ENCODE results near the gene CELSR1.

CELSR1 gene

GRCh38 chr22:46347646-46348045 lies 189.8 kb downstream of the CELSR1 start:
- no peaks in the 10 kb centered on the region for H3K9me2 ChIP-seq (replicated peaks; ENCODE audit: control insufficient read depth, low read length)
- H3K4me1 ChIP-seq (ENCODE audit: control insufficient read depth, low read length) = no peaks in the 10 kb centered on the region
- H3K79me2 ChIP-seq (ENCODE audit: control insufficient read depth, low read length) = 0 out of 2 replicates have a peak, but pooled peaks cover 3% of the 10 kb centered on the region
- no peaks in the 10 kb centered on the region for H3F3A ChIP-seq (ENCODE audit: control insufficient read depth, insufficient read depth)
- H3K36me3 ChIP-seq (ENCODE audit: control insufficient read depth, low read length) = peaks cover 95% of the 10 kb centered on the region
- no peak overlapping the region for H3K27ac ChIP-seq (ENCODE audit: low read depth, low read length)
- no peaks in the 10 kb centered on the region for H3K9me3 ChIP-seq (ENCODE audit: control insufficient read depth, insufficient read depth, low read length)
- H3K4me3 ChIP-seq (ENCODE audit: low read length) = no peak overlapping the region
- TF ChIP-seq CTCF (IDR thresholded peaks at IDR 0.05; ENCODE audit: low read depth, low read length, poor library complexity, severe bottlenecking) = no peak
- TF ChIP-seq EZH2phosphoT487 (IDR thresholded peaks at IDR 0.05; ENCODE audit: borderline replicate concordance, low read length) = no peak
- no peaks in the 10 kb centered on the region for H3K27me3 ChIP-seq (ENCODE audit: control insufficient read depth, low read length)
- H3K4me2 ChIP-seq (ENCODE audit: low read length) = no peak overlapping the region
- H4K20me1 ChIP-seq (ENCODE audit: control insufficient read depth, insufficient read depth, low read depth, low read length) = 0 out of 2 replicates have a peak, but pooled peaks cover 4% of the 10 kb centered on the region

- Histone ChIP-seq H3K9me2 (replicated peaks; ENCODE audit: control insufficient read depth, low read length) (no peaks in the 10 kb centered on the region), H3K27ac (ENCODE audit: low read depth, low read length) (no peak overlapping the region), H3F3A (ENCODE audit: control insufficient read depth, insufficient read depth) (no peaks in the 10 kb centered on the region), H3K4me1 (ENCODE audit: control insufficient read depth, low read length) (no peaks in the 10 kb centered on the region), H3K9me3 (ENCODE audit: control insufficient read depth, insufficient read depth, low read length) (no peaks in the 10 kb centered on the region), H3K79me2 (ENCODE audit: control insufficient read depth, low read length) (0 out of 2 replicates have a peak, but pooled peaks cover 3% of the 10 kb centered on the region), H4K20me1 (ENCODE audit: control insufficient read depth, insufficient read depth, low read depth, low read length) (0 out of 2 replicates have a peak, but pooled peaks cover 4% of the 10 kb centered on the region), H3K4me3 (ENCODE audit: low read length) (no peak overlapping the region), H3K27me3 (ENCODE audit: control insufficient read depth, low read length) (no peaks in the 10 kb centered on the region), H3K36me3 (ENCODE audit: control insufficient read depth, low read length) (peaks cover 95% of the 10 kb centered on the region), H3K4me2 (ENCODE audit: low read length) (no peak overlapping the region)
- TF ChIP-seq CTCF (IDR thresholded peaks at IDR 0.05; ENCODE audit: low read depth, low read length, poor library complexity, severe bottlenecking) (no peak), EZH2phosphoT487 (IDR thresholded peaks at IDR 0.05; ENCODE audit: borderline replicate concordance, low read length) (no peak)
These were observed 190.6 kb downstream of the CELSR1 start for GRCh38 chr22:46346680-46347405.

- H3K4me2 ChIP-seq (ENCODE audit: low read length) = no peak overlapping the region
- H3K36me3 ChIP-seq (ENCODE audit: control insufficient read depth, low read length) = peaks cover 88% of the 10 kb centered on the region
- peaks cover 47% of the 10 kb centered on the region for H3K79me2 ChIP-seq (ENCODE audit: control insufficient read depth, low read length)
- H4K20me1 ChIP-seq (ENCODE audit: control insufficient read depth, insufficient read depth, low read depth, low read length) = peaks cover 5% of the 10 kb centered on the region; the same call in 1 of the 2 replicates
- H3K9me3 ChIP-seq (ENCODE audit: control insufficient read depth, insufficient read depth, low read length) = no peaks in the 10 kb centered on the region
- TF ChIP-seq EZH2phosphoT487 (IDR thresholded peaks at IDR 0.05; ENCODE audit: borderline replicate concordance, low read length) (no peak), CTCF (IDR thresholded peaks at IDR 0.05; ENCODE audit: low read depth, low read length, poor library complexity, severe bottlenecking) (no peak)
- H3K27me3 ChIP-seq (ENCODE audit: control insufficient read depth, low read length) = no peaks in the 10 kb centered on the region
- peaks cover 10% of the 10 kb centered on the region for H3K4me1 ChIP-seq (ENCODE audit: control insufficient read depth, low read length)
- no peaks in the 10 kb centered on the region for H3K9me2 ChIP-seq (replicated peaks; ENCODE audit: control insufficient read depth, low read length)
- H3K4me3 ChIP-seq (ENCODE audit: low read length) = no peak overlapping the region
- H3K27ac ChIP-seq (ENCODE audit: low read depth, low read length) = no peak overlapping the region
- no peaks in the 10 kb centered on the region for H3F3A ChIP-seq (ENCODE audit: control insufficient read depth, insufficient read depth)
These were observed 196.7 kb downstream of the CELSR1 start for GRCh38 chr22:46340676-46341075.

Measured in DOHH2 (cell line).